PFSK-1 (cell line): ENCODE measurements around the gene CAV3.

Experiments
- FOXP2 ChIP-seq: optimal IDR thresholded peaks from 2 replicates; pipeline ENCODE3; 2011; ENCODE audit warnings: borderline replicate concordance, control low read depth, inconsistent platforms; ENCODE audit not compliant: insufficient read depth; ENCODE audit errors: extremely low read length, extremely low read depth
- POLR2AphosphoS5 ChIP-seq: IDR thresholded peaks from 2 replicates; pipeline ENCODE4 v1.6.1; 2012; ENCODE audit warnings: low read depth, mild to moderate bottlenecking, control low read depth, low read length, moderate library complexity
- REST ChIP-seq, 2 experiments: IDR thresholded peaks; 2 replicates each; pipeline versions ENCODE4 v1.6.1 to v1.8.0; 2011 to 2012; ENCODE audit warnings: low read depth in 2 of 2, low read length in 2 of 2, control low read depth in 1 of 2, inconsistent platforms in 1 of 2, mild to moderate bottlenecking in 1 of 2, moderate library complexity in 1 of 2; ENCODE audit not compliant: insufficient read depth in 1 of 2
- SIN3A ChIP-seq: IDR thresholded peaks from 2 replicates; pipeline ENCODE4 v1.6.1; 2012; ENCODE audit warnings: mild to moderate bottlenecking, low read length, moderate library complexity, borderline replicate concordance; ENCODE audit not compliant: insufficient read depth
- TAF1 ChIP-seq: IDR thresholded peaks from 2 replicates; pipeline ENCODE4 v1.6.1; 2012; ENCODE audit warnings: low read length, control low read depth, borderline replicate concordance; ENCODE audit not compliant: insufficient read depth

Gene CAV3

DNA sequence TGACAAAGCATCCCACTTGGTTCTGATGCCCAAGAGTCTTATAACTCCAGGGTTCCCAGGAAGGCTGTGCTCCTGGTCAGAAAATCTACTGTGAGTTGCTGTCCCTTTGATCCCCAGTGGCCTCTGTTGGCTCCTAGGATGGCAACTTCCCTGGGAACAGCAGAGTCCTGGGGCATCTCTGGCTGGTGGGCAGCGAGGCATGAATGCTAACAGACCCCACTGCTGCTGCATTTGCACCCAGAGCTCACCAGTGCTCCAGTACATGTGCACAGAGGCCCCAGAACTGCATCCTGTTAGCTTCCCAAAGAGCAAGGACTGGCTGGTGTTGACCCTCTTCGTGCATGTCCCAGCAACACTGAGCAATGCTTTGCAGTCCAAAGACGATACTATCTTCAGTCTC lies 15.7 kb downstream of the CAV3 start:
- TF ChIP-seq FOXP2 (no peak), SIN3A (no peak), REST (IDR thresholded peaks at IDR 0.05; ENCODE audit: insufficient read depth in 1 of 2, low read depth in 2 of 2, low read length in 2 of 2) (no peak), TAF1 (no peak), POLR2AphosphoS5 (no peak)

GRCh38 chr3:8752832-8753231 lies 19.2 kb downstream of the CAV3 start:
- TF ChIP-seq FOXP2 (no peak), POLR2AphosphoS5 (no peak), TAF1 (no peak), SIN3A (no peak), REST (IDR thresholded peaks at IDR 0.05; ENCODE audit: insufficient read depth in 1 of 2, low read depth in 2 of 2, low read length in 2 of 2) (no peak)

DNA sequence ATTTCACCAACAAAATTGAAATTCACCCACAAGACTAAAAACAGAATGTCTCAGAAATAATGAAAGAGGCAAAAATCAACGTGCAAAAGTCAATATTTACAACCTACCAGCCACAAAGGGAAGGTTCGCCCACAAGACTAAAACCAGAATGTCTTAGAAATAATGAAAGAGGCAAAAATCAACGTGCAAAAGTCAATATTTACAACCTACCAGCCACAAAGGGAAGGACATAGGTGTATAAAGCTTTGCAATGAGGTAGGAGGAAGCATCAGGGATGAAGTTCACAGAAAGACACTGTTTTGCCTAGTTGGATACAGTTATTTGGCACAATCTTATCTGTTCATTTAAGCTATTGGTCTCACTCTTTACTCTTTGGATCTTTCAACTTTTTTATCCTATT lies 21.5 kb downstream of the CAV3 start:
- TF ChIP-seq TAF1 (no peak), POLR2AphosphoS5 (no peak), FOXP2 (no peak), SIN3A (no peak), REST (IDR thresholded peaks at IDR 0.05; ENCODE audit: insufficient read depth in 1 of 2, low read depth in 2 of 2, low read length in 2 of 2) (no peak)

DNA sequence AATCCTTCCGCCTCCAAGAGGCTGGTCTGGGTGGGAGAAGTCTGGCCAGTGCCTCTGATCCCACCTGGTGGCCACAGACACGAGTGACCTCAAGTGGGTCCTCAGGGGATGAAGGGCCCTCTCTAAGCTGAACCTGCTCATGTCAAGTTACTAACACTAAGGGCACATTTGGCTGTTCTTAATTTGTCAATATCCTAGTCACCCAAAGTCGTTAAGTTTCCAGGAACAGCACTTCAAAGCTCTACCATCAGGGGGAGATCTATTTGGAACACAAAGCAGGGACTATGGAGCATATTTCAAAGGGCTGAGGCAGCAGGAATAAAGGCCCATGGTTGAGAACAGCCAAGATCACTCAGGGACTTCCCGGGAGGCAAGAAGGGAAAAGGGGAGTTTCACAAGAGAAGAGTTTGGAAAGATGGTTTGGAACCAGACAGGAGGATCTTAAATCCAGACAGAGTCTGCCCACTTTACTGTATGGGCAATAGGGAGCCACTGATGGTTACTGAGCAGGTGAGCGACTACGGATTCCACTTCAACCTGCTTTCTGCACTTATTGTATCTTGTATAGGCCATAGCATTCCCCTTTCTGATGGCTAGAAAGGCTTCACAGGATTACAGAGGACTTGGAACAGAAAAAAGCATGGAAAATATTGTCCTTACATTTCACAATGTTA lies 22.1 kb downstream of the CAV3 start:
- TF ChIP-seq FOXP2 (no peak), REST (IDR thresholded peaks at IDR 0.05; ENCODE audit: insufficient read depth in 1 of 2, low read depth in 2 of 2, low read length in 2 of 2) (no peak), TAF1 (no peak), POLR2AphosphoS5 (no peak), SIN3A (no peak)
